ENCODE data around the gene RXRA.
A peak's percentile ranks its signal among the peaks of the same experiment; 100 is the strongest.

The RXRA gene

GRCh38 chr9:134469041-134469875, 143.0 kb downstream of the RXRA start:
- peak; percentile 40 for DNase-seq (ENCODE audit: low spot score)

- DNase-seq (ENCODE audit: low spot score): no peak
These were observed 146.0 kb downstream of the RXRA start for GRCh38 chr9:134472256-134472655.

DNA sequence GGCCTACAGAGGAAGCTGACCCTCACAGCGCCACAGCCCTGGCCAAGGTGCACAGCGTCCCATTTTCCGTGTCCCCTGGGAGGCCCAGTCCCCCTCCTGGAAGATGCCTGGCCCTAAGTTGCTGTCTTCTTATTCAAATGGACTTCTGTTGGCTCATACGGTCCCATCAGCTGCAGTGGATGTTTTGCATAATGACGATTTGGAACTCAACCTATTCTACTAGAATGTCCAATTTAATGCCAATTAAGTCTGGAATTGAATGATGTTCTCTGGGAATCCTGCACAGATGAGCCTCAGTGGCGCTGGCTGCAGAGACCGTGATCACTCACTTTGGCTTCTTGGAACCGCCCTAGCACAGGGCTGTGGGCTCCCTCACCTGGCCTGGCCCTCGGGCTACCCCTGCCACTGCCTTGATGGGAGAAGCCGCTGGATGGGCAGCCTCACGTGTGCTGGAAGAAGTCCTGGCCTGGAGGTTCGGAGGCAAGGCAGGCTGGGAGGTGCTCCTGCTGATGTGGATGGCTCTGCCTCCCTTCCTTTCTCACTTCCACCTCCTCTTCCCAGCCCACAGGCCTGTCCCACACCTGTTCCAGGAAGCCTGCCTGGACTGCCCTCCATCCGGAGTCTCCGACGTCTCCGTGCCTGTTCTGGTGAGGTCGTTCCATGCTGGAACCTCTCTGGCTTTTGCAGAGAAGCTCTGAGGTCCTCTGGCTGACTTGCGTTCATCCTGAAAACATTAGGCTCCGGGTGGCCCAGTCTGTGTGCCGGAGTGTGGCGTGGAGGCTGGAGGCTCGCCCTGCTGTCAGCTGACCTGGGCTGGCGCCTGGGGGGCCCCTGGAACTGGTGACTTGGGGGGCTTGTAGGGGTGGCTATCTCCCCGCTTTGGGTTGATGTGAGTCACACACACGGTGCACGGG, 147.1 kb downstream of the RXRA start:
- no peak for DNase-seq (ENCODE audit: low spot score)

DNA sequence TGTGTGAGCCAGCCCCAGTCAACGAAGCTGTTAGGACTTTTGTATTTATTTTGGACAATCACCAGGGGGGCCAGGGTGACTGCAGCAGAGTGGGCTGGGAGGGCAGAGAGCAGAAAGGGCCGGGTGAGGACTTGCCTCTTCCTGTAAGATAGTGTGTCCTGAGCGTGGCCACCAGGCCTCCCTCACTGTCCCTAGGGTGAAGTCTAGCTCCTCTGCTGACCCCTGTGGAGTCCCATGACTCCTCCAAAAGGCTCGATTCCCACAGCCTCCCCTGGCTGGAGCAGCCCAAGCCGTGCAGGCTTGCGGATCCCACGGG, 147.8 kb downstream of the RXRA start:
- DNase-seq (ENCODE audit: low spot score): peak; percentile 33

GRCh38 chr9:134475011-134475790, 148.9 kb downstream of the RXRA start:
- DNase-seq (ENCODE audit: low spot score): peak; percentile 92

DNA sequence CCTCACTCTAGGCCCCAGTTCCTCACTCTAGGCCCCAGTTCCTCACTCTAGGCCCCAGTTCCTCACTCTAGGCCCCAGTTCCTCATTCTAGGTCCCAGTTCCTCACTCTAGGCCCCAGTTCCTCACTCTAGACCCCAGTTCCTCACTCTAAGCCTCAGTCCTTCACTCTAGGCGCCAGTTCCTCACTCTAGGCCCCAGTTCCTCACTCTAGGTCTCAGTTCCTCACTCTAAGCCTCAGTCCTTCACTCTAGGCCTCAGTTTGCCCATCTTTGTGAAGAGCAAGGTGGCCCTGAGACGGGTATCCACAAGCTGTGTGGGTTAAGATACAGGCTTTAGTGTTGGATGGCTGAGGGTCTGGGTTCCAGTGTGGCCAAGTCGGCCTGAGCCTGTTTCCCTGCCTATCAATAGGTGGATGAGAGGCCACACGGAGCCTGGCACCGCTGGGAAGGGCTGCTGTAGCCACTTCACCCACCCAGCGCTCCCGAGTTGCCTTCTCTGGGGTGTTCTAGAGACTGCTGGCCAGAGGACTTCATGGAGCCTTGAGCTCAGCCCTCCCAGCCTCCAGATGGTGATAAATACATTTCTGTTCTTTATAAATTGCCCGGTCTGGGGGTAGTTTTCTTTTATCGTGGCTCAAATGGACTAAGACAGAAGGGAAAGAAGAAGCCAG, 150.2 kb downstream of the RXRA start:
- DNase-seq (ENCODE audit: low spot score): no peak

DNA sequence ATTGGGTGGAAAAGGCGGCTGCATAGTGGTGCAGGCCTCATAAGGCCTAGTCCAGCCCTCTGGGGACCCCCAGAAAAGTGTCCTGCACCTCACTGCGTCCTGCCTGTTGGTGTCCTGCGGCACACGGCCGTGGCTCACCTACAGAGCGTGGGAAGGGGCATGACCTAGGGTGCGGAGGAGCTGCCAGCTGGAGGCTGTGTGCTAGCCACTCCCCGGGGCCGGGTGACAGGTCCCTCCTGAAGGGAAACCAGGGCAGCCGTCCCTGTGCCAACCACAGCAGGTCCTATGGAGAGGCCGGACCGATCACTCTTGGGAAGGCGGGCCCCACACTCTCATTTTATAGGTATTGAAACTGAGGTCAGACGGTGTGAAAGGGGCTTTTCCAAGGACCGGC, 150.7 kb downstream of the RXRA start:
- no peak for DNase-seq (ENCODE audit: low spot score)

- DNase-seq (ENCODE audit: low spot score): no peak
These were observed 151.2 kb downstream of the RXRA start for GRCh38 chr9:134477342-134477925.

DNA sequence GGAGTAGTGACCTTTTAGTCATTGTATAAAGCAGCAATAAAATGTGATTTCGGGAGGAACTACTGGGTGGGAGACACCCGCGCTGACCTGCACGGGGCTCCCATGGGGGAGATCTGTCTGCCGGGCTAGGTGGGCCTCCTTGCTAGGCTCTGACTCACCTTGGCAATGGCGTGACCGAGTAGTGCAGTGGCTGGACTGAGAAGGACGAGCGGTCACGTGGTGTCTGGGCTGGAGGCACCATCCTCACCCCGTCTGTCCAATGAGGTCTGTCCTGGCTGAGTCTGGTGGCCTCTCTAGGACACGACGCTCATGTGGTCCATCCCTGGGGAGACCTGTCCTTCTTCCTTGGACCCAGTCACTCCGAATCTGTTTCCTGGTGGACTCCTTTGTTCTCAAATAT, 151.7 kb downstream of the RXRA start:
- DNase-seq (ENCODE audit: low spot score): no peak

GRCh38 chr9:134481762-134482161, 155.5 kb downstream of the RXRA start:
- no peak for DNase-seq (ENCODE audit: low spot score)

DNA sequence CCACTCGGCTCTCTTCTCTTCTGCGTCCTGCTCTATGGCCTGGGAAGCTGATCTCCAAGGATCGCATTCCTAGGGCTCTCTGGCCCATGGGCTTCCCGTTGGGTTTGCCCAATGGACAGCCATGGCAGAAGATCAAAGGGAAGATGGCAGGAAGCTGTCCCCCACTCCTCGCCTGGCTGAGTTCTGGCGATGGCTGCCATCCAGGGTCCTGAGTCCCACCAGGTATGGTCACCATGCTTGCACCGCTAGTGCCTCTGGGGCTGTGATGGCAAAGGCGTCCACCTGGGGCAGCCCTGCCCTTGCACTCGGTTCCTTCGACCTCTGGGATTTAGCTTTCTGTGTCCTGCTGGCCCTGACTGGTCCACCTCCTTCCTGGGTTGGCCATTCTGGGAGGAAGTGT, 156.0 kb downstream of the RXRA start:
- no peak for DNase-seq (ENCODE audit: low spot score)

- DNase-seq (ENCODE audit: low spot score): no peak
These were observed 157.3 kb downstream of the RXRA start for GRCh38 chr9:134483361-134484184.

GRCh38 chr9:134484479-134484878, 158.2 kb downstream of the RXRA start:
- no peak for DNase-seq (ENCODE audit: low spot score)

- DNase-seq (ENCODE audit: low spot score): no peak
These were observed 159.4 kb downstream of the RXRA start for GRCh38 chr9:134485653-134486052.

- DNase-seq (ENCODE audit: low spot score): no peak
These were observed 159.9 kb downstream of the RXRA start for GRCh38 chr9:134486143-134486591.

- DNase-seq (ENCODE audit: low spot score): no peak
These were observed 160.3 kb downstream of the RXRA start for GRCh38 chr9:134486596-134486995.
